RPMI8226 (cell line): ENCODE results near the gene EPN2.
"Not testable (repeated sequence)": the region's sequence is repeated elsewhere in the genome, so short reads cannot be mapped to it uniquely, and the experiment has no call there.

Experiments
- DNase-seq: peaks from one replicate; pipeline ENCODE4 v3.0.0-alpha.2; 2015

EPN2 gene

GRCh38 chr17:19237139-19237388 lies at the start of gene EPN2:
EPN2 (plus strand) TSS chr17:19237366; CDS start chr17:19283120, 45,754 bp downstream.
- DNase-seq: peak; percentile 44

- DNase-seq: not testable (repeated sequence)
Observed at GRCh38 chr17:19187883-19188869, 49.0 kb upstream of the EPN2 start.

- not testable (repeated sequence) for DNase-seq
Observed at GRCh38 chr17:19188870-19189708, 48.1 kb upstream of the EPN2 start.

GRCh38 chr17:19189781-19190405 lies 47.3 kb upstream of the EPN2 start:
- DNase-seq: not testable (repeated sequence)

- DNase-seq: not testable (repeated sequence)
Observed at GRCh38 chr17:19196382-19197204, 40.6 kb upstream of the EPN2 start.

- not testable (repeated sequence) for DNase-seq
Observed at GRCh38 chr17:19202448-19202847, 34.7 kb upstream of the EPN2 start.

- DNase-seq: not testable (repeated sequence)
Observed at GRCh38 chr17:19203429-19203828, 33.7 kb upstream of the EPN2 start.

GRCh38 chr17:19215074-19215860 lies 21.9 kb upstream of the EPN2 start:
- not testable (repeated sequence) for DNase-seq

GRCh38 chr17:19216148-19216926 lies 20.8 kb upstream of the EPN2 start:
- DNase-seq: not testable (repeated sequence)

GRCh38 chr17:19218914-19219313 lies 18.3 kb upstream of the EPN2 start:
- not testable (repeated sequence) for DNase-seq

- not testable (repeated sequence) for DNase-seq
Observed at GRCh38 chr17:19219384-19219783, 17.8 kb upstream of the EPN2 start.

GRCh38 chr17:19220195-19220594 lies 17.0 kb upstream of the EPN2 start:
- DNase-seq: not testable (repeated sequence)

- not testable (repeated sequence) for DNase-seq
Observed at GRCh38 chr17:19226610-19227588, 10.3 kb upstream of the EPN2 start.

- DNase-seq: not testable (repeated sequence)
Observed at GRCh38 chr17:19234676-19235075, 2.5 kb upstream of the EPN2 start.

GRCh38 chr17:19236351-19237138 lies 621 bp upstream of the EPN2 start:
- DNase-seq: not testable (repeated sequence)

- DNase-seq: peak; percentile 15
Observed at GRCh38 chr17:19237389-19238166, 412 bp downstream of the EPN2 start.

- DNase-seq: peak; percentile 8
Observed at GRCh38 chr17:19238167-19238505, 970 bp downstream of the EPN2 start.

GRCh38 chr17:19239544-19239943 lies 2.4 kb downstream of the EPN2 start:
- DNase-seq: no peak
